GM19193 (cell line): Measurements from ENCODE around the gene CD6.

Experiments used
- POLR2A ChIP-seq: IDR thresholded peaks from 4 replicates; pipeline ENCODE4 v1.6.1; 2011; ENCODE audit not compliant: insufficient read depth, insufficient read length; ENCODE audit errors: extremely low read depth

The CD6 gene

DNA sequence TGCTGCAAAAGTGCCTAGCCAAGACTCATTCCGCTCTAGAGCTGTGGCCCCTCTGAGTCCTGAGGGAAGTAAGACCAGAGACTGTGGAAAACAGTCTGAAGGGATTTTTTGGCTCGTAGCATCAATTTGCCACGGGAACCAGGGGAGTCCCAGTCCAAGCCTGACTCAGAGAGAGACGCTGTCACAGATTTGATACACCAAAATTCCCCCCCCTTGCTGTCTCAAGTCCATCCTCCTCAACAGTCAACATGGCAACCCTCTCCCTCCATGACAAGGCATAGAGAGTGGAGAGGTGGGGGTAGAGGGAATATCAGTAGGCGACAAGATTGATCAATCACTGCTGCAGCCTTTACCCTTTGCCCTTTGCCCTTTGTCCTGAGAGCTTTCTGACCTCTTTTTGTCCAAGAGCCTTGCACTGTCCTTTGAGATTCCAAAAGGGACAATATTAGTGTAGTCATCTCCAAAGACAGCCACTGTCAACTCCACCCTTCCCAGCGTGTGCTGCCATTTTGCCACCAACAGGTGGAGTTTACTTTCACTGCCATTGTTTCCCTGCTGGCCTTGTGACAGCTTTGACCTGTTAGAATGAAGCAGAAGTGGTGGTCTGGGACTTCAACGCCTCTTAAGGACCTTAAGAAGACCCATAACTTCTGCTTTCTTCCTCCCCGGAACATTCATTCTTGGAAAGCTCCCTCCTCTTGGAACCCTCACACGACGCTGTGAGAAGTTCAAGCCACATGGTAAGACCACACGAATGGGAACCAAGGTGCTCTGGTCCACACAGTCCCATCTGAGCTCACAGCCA is 26.8 kb upstream of the CD6 start:
- TF ChIP-seq POLR2A = no peak

DNA sequence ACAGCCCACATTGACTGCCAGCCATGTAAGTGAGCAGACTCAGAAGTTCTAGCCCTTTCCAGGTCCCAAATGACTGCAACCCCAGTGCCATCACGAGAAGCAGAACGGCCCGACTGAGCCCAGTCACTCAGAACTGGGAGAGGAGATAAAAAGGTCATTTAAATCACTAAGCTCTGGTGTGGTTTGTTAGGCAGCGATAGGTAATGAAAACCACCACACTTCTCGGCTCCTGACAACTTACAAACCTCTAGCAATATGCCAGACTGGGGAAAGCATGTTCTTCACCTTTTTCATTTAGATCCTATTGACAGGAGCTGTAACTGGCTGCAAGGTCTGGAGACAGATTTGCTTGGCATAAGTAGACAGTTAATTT is 26.2 kb upstream of the CD6 start:
- TF ChIP-seq POLR2A = no peak

DNA sequence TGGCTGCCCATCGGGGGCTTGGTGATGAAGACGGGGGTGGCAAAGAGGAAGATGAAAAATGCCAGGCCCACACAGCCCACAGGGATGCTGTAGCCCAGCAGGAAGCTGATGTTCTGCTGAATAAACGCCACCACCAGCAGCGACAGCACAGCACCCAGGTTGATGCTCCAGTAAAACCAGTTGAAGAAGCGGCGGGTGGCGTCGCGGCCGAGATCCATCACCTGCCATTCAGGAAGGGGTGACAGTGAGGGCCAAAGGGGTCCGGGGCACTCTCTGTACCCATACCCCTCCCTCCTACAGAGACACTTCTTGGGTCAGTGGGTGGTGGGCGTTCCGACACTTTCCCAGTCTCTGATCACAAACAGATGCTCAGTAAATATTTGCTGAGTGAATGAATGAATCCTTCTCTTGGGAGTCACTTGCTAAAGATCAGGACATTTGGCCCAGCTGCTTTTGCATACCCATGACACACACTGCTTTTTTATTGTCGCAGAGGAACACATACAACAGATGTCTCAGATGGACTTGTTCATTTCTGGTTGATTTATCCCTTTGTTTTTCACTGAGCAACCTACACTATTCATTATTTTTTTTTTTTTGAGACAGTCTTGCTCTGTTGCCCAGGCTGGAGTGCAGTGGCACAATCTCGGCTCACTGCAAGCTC is 24.7 kb upstream of the CD6 start:
- no peak for TF ChIP-seq POLR2A

DNA sequence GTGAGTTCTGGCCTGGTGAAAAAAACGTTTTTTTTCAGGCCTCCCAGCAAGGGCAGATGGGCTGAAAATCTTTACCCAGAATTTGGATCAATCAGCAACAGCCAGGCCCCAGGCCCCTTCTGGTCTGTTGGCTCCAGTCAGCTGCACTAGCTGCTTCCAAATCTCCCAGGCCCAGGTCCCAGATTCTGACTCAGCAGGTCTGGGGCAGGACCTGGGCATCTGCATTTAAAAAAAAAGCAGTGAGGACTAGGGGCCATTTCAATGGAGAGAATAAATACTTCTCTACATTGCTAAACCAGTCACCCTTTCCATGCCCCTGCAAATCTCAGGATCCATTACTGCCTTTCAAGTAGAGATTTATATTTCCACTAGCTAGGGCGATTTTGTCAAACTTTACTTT is 23.8 kb upstream of the CD6 start:
- no peak for TF ChIP-seq POLR2A

DNA sequence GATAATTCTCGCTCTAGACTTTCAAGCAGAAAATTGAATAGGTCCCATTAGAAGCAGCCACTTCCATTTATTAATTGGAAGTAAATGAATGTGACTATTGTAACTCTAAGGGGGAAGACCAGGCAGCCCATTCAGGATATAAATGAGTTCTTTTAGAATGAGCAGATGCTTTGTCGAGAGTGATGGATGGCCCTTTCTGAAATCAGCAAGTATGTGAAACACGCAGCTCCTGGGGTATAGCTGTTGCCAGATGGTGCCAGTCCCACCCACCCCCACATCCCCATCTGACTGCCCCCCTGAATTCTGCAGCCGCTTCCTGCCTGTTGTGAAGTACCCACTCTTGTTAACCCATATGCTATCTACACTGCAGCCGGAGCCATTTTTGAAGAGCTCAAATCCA is 23.2 kb upstream of the CD6 start:
- TF ChIP-seq POLR2A = no peak

DNA sequence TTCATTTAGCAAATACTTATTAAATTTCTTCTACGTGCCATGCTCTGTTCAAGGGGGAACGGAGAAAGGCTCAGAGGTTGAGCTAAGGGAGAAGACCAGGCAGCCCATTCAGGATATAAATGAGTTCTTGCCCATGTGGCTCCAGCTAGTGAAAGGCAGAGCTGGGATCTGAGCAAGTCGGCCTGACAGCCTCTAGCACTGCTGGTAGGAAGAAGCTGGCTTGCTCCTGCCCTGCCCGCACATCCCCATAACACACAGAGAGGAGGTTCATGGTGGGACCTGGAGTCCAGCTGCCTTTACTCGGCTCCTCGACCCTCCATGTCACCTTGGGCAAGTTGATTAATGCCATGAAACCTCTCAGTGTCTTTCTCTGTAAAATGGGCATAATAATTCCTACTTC is 21.5 kb upstream of the CD6 start:
- no peak for TF ChIP-seq POLR2A

DNA sequence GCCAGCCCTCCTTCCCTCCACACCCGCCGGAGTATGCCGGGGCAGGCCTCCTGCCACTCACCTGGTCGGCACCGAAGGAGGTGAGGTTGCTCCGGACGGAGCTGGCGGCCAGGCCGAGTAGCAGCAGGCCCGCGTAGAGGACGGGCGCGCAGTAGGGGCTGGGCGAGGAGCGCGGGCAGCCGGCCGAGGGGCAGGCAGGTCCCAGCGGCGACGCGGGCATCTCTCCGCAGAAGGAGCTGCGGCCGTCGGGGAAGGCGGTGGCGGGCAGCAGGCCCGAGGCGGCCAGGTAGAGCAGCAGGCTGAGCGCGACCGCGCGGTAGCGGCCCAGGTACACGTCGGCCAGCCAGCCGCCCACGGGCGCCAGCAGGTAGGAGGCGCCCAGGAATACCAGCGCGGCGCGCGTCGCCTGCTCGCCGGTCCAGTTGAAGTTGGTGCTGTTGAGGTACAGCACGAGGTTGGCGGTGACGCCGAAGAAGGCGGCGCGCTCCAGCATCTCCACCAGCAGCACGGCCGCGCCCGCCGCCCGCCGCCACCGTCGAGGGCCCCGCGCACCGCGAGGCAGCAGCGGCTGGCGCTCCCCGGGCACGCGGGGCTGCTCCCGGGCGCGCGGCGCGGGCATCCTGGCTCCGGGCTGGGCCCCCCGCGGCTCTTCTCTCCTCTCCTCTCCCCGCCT is 20.4 kb upstream of the CD6 start:
- peak; percentile 9 for TF ChIP-seq POLR2A

DNA sequence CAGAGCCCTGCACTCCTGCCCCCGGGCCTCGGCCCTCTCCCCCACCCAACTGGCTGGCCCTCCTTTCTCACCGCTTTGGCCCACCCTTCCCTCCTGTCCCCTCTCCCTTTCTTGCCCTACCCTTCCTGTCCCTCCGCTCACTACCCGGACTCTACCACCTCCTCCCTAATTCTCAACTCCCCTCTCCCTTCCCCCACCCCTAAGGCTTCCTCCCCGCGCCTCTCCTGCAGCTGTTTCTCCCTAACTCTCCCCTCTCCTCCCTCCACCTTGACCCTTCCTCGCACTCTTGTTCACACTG is 19.9 kb upstream of the CD6 start:
- no peak for TF ChIP-seq POLR2A

DNA sequence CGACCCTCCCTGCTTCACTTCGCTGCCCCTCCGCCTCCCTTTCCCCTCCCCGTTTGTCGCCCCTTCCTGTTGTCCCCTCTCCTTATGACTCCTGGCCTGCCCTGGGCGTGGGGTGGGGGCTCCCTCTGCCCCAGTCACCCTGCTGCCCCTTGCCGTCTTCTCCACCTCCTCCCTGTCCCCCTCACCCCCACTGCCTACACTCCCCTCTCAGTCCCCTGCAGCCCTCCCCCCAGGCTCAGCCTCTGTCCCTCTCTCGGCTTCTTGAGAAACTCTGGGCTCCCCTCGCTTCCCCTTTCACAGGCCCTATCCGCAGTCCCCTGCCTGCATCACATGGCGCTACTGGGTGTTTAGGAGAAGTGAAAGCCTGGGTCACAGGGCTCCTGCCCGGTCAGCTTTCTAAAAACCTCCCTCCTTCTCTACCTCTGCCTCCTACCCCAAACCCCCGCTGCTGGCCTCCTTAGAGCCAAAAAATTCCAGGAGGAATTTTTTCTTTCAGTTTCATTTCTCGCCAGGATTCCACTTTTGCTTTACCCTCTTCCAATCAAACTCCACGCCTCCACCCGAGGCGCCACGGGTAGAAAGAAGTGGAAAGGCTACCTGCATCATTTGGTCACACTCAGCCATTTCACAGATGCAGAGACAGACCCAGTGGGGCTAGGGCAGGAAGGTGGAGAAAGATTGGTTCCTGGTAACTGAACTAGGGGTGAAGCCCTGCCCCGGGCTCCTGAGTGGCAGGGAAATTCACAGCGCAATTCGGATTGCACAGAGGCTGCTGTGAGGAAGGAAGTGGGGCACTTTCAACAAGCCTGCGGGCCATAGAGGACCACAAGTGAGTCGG is 19.4 kb upstream of the CD6 start, which contains the start of gene SLC15A3:
TSS of gene SLC15A3 (minus strand) at position 273 of the 838 bp plus-strand sequence. CDS start 625 bp downstream, outside the sequence.
- TF ChIP-seq POLR2A = peak; percentile 47

DNA sequence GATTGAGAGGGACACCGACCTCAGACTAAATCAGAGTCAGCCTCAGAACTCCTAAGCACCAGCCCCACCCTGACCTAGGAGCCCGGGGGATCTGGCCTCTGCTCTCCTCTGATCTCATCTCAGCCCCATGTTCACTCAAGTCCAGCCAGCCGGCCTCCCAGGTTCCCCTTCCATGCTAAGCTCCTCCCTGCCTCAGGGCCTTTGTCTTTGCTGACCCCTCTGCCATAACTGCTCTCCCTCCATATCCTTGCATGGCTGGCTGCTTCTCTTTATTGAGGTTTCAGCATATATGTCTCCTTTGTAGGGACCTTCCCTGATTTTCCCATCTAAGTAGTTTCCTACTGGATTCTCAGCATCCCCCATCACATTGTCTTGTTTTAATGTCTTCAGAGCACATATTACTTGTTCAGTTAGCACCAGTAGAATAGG is 18.7 kb upstream of the CD6 start:
- peak; percentile 17 for TF ChIP-seq POLR2A

DNA sequence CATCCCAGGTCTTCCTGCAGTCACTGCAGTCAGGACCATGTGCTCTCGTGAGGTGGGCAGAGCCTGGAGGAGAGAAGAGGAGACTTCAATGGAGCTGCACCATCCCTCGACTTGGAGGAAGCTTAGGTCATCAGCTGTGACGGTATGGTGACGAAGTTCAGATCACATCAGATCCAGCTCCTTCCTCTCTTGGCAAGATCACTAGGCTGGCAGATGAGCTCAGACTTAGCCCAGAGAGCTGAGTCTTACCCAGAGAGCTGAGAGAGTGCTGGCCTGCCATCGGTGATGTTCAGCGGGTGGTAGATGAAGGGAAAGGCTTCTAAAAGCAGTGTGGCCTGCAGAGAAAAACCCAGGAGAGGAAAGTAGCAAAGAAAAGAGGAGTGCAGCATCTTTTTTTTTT is 17.7 kb upstream of the CD6 start:
- no peak for TF ChIP-seq POLR2A

DNA sequence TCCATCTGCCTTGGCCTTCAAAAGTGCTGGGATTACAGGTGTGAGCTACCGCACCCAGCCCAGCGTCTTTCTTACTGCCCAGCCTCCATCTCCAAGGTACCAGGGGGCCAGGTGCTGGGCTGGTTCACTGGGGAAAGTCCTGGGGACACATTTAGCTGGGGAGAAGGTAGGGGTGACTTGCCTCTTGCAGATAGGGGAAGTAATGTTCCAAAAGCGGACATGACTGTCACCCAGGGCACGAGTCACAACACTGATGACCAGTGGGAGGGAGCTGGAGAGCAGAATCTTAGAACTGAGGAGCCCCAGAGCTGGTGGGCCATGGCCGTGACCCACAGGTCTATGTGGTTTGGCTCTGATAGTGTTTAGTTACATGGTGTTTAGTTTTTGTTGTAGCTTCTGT is 17.1 kb upstream of the CD6 start:
- TF ChIP-seq POLR2A = no peak

DNA sequence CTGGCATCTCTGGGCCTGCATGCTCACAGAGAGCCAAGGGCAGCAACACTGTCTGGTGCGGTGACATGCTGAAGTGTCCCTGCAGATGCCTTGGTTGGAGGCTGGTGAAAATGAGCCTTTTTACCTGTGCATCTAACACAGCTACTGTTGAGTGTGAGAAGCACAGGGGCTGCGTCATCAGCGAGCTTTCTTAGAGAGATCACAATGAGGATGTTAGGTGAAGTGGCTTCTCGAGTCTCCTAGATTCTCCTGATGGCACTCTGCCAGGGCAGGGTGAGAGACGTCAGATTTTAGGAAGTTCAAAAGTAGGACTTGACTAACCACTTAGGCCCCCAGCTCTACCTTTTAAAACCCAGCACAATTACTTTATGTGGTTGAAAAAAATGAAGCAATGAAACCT is 15.9 kb upstream of the CD6 start:
- no peak for TF ChIP-seq POLR2A

DNA sequence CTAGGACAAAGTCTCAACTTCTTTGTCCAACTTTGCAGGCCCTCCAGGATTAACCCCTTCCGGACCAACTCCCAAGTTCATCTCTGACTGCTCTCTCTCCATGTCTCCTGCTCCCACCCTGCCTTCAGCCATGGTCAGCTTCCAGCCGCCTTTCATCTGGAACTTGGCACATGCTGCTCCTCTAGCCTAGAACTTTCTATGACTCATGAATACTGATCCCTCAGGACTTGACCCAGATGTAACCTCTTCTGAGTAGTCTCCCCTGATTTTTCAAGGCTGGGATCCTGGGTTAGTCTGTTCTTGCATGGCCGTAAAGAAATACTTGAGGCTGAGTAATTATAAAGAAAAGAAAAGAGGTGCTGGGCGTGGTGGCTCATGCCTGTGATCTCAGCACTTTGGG is 14.3 kb upstream of the CD6 start:
- TF ChIP-seq POLR2A = no peak

DNA sequence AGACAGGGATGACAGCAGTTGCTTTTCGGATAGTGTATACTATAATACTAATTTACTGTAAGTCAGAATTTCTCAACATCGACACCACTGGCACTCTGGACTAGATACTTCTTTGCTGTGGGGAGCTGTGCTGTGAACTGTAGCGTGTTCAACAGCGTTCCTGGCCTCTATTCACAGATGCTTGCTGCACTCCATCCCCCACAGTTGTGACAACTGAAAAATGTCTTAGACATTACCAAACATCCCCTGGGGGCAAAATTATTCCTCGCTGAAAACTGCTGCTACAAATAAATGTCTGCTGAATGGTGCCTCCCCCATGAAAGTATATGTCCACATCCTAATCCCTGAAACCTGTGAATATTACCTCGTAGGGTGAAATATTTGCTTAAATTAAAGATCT is 12.0 kb upstream of the CD6 start:
- no peak for TF ChIP-seq POLR2A
